Neuronal stem cell (in vitro differentiated cells): ENCODE measurements around the gene MTPN.

ENCODE experiments used
- DNase-seq: peaks from one replicate; pipeline ENCODE4 v3.0.0-alpha.2; 2013; ENCODE audit warnings: low spot score
- H2AFZ ChIP-seq: one replicate; pipeline ENCODE4 v1.6.1; 2013; ENCODE audit warnings: mild to moderate bottlenecking, low read length, inconsistent platforms
- H2AK5ac ChIP-seq: 2 replicates; pipeline ENCODE4 v1.6.1; 2013; ENCODE audit warnings: low read depth, mild to moderate bottlenecking, inconsistent platforms, low read length, moderate library complexity, mixed read lengths
- H2BK120ac ChIP-seq: 2 replicates; pipeline ENCODE4 v1.6.1; 2013; ENCODE audit warnings: low read depth, mild to moderate bottlenecking, inconsistent platforms, low read length, moderate library complexity, mixed read lengths
- H2BK12ac ChIP-seq: one replicate; pipeline ENCODE4 v1.6.1; 2013; ENCODE audit warnings: low read length, inconsistent platforms
- H2BK15ac ChIP-seq: 2 replicates; pipeline ENCODE4 v1.6.1; 2013; ENCODE audit warnings: mild to moderate bottlenecking, low read length, inconsistent platforms, mixed read lengths
- H2BK5ac ChIP-seq: one replicate; pipeline ENCODE4 v1.6.1; 2013; ENCODE audit warnings: inconsistent platforms, mild to moderate bottlenecking, low read length, moderate library complexity
- H3K14ac ChIP-seq: one replicate; pipeline ENCODE4 v1.6.1; 2013; ENCODE audit warnings: low read length, inconsistent platforms
- H3K18ac ChIP-seq: 2 replicates; pipeline ENCODE4 v1.6.1; 2013; ENCODE audit warnings: low read length, inconsistent platforms
- H3K23ac ChIP-seq: 2 replicates; pipeline ENCODE4 v1.6.1; 2013; ENCODE audit warnings: low read depth, mild to moderate bottlenecking, mixed read lengths, low read length, inconsistent platforms; ENCODE audit not compliant: poor library complexity
- H3K27ac ChIP-seq: replicated peaks from 3 replicates; pipeline ENCODE4 v1.5.1; 2013; ENCODE audit warnings: low read length, inconsistent platforms
- H3K27me3 ChIP-seq, 3 experiments: 2 replicates each; pipeline ENCODE4 v1.6.1; 2013; ENCODE audit warnings: low read length in 3 of 3, mild to moderate bottlenecking in 2 of 3, inconsistent platforms in 1 of 3, low read depth in 1 of 3, mixed read lengths in 1 of 3, moderate library complexity in 1 of 3; ENCODE audit not compliant: control insufficient read depth in 3 of 3, insufficient read depth in 3 of 3
- H3K36me3 ChIP-seq, 2 donors: replicated peaks in 1 of 2; 2 replicates each; pipeline ENCODE4 v1.6.1; 2013; ENCODE audit warnings: low read length in 2 of 2; ENCODE audit not compliant: control insufficient read depth in 2 of 2, insufficient read depth in 2 of 2
- H3K4ac ChIP-seq: 2 replicates; pipeline ENCODE4 v1.6.1; 2013; ENCODE audit warnings: inconsistent platforms, mild to moderate bottlenecking, low read length, moderate library complexity
- H3K4me1 ChIP-seq, 2 donors: 1 replicate in 1 of 2; 2 replicates in 1 of 2; pipeline ENCODE4 v1.6.1; 2013; ENCODE audit warnings: low read length in 2 of 2, low read depth in 1 of 2; ENCODE audit not compliant: control insufficient read depth in 2 of 2, insufficient read depth in 1 of 2
- H3K4me2 ChIP-seq: one replicate; pipeline ENCODE4 v1.6.1; 2013; ENCODE audit warnings: mild to moderate bottlenecking, low read length, inconsistent platforms; ENCODE audit not compliant: insufficient read depth, poor library complexity, severe bottlenecking
- H3K4me3 ChIP-seq, 2 donors: 2 replicates each; pipeline ENCODE4 v1.5.1; 2013; ENCODE audit warnings: low read length in 2 of 2, mild to moderate bottlenecking in 2 of 2, inconsistent platforms in 1 of 2, moderate library complexity in 1 of 2
- H3K79me1 ChIP-seq: one replicate; pipeline ENCODE4 v1.6.1; 2013; ENCODE audit warnings: low read depth, mild to moderate bottlenecking, inconsistent platforms, low read length, moderate library complexity
- H3K9ac ChIP-seq: one replicate; pipeline ENCODE4 v1.6.1; 2013; ENCODE audit warnings: mild to moderate bottlenecking, low read depth, low read length, inconsistent platforms; ENCODE audit not compliant: poor library complexity
- H3K9me3 ChIP-seq, 2 donors: replicated peaks in 1 of 2; 2 replicates each; pipeline versions ENCODE3 to v1.6.1; 2013; ENCODE audit warnings: low read length in 2 of 2, mild to moderate bottlenecking in 2 of 2, inconsistent platforms in 1 of 2, low read depth in 1 of 2, mixed read lengths in 1 of 2, moderate library complexity in 1 of 2; ENCODE audit not compliant: control insufficient read depth in 2 of 2, insufficient read depth in 1 of 2
- H4K8ac ChIP-seq: one replicate; pipeline ENCODE4 v1.6.1; 2013; ENCODE audit warnings: low read depth, mild to moderate bottlenecking, inconsistent platforms, low read length, moderate library complexity
- H4K91ac ChIP-seq: one replicate; pipeline ENCODE4 v1.6.1; 2013; ENCODE audit warnings: low read length, low read depth, mild to moderate bottlenecking, inconsistent platforms; ENCODE audit not compliant: poor library complexity
- WGBS, 2 donors: extraction: QIAGEN DNeasy Blood & Tissue Kit; methylation state at CpG; one replicate each; pipeline ENCODE4 v1.1.7; 2013; ENCODE audit warnings: missing lambda C conversion rate in 2 of 2, mixed read lengths in 1 of 2; ENCODE audit not compliant: insufficient read length in 2 of 2, insufficient replicate concordance in 1 of 2; ENCODE audit errors: extremely low coverage in 2 of 2; 5-methylcytosine and 5-hydroxymethylcytosine counted together

The MTPN gene

DNA sequence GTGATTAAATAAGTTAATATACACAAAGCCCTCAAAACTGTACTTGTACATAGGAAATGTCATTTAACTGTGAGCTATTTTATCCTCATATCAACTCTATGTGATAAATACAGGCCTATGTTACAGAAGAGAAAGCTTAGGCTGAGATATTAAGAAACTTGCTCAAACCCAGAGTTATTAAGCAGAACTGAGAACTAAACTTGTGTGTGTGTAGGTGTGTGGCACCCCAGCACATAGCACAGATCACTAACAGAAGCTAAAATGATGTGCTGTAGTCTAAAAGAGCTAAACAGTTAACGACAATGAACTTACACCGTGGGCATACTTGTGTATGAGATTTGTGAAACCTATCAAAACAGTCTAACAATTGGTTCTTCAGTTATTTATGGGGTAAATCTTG, 34.5 kb downstream of the MTPN start:
- Histone ChIP-seq H2AK5ac (no peak overlapping the region), H2BK120ac (no peak overlapping the region), H2BK12ac (no peak overlapping the region), H3K4me2 (no peak overlapping the region), H3K36me3 (peaks cover 1 to 35% of the 10 kb centered on the region in 2 donors), H3K4me3 (no peak overlapping the region), H3K4me1 (no peaks in the 10 kb centered on the region), H3K79me1 (no peaks in the 10 kb centered on the region), H2BK15ac (no peak overlapping the region), H3K18ac (no peak overlapping the region), H3K23ac (no peak overlapping the region), H4K91ac (no peak overlapping the region), H4K8ac (no peak overlapping the region), H2BK5ac (no peak overlapping the region), H3K14ac (no peak overlapping the region), H3K27me3 (no peaks in the 10 kb centered on the region), H3K9ac (no peak overlapping the region), H3K27ac (no peak overlapping the region), H3K9me3 (no peaks in the 10 kb centered on the region), H2AFZ (no peak overlapping the region), H3K4ac (no peak overlapping the region)
- DNase-seq: no peak
- WGBS, 2 donors: no CpG with 5 or more reads among the region's 2 CpGs

DNA sequence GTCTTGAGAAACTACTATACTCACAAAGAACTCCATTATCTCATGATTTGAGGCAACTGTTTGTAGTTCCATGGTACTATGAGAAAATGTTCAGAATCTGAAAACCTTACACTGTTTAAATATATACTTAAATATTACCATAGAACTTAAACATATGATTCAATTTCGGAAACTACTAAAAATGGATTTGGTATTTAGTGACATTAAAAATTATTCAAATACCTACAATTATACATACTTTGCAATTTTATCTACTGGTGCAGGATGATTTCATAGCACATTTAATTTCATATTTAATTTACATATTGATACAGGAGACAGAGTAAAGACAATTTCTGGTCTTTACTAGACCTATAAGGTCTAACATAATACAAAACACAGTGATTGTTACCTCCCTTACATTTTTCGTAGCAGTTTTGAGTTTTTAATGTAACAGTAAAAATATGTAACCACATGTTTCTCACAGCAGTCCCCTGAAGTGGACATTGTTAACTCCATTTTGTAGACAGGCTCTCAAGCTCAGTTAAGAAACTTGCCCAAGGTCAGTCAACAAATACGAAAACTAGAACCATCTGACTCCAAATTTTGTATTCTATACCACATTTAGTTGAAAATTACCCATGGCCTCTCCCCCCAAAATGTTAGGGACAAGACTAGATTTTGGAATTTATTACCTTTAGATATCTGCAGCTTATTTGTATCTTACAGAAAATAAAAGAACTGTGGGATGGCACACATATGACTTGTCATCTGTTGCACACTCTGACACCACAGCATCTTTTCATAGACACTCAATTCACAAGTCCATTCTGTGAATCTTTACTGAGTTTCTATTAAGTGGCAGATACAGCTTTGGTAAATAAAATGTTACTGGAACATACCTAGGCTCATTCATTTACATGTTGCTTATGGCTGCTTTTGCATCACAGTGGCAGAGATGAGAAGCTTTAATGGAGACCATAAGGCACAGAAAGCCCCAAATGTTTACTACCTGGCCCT, 36.8 kb downstream of the MTPN start:
- Histone ChIP-seq H3K9ac (no peak overlapping the region), H4K91ac (no peak overlapping the region), H2BK5ac (no peak overlapping the region), H2AFZ (no peak overlapping the region), H3K14ac (no peak overlapping the region), H3K4me2 (no peak overlapping the region), H2BK120ac (no peak overlapping the region), H2AK5ac (no peak overlapping the region), H3K4me3 (no peak overlapping the region), H3K4ac (no peak overlapping the region), H3K23ac (no peak overlapping the region), H3K27me3 (no peaks in the 10 kb centered on the region), H3K27ac (no peak overlapping the region), H3K36me3 (peaks cover 0 to 13% of the 10 kb centered on the region in 2 donors), H3K4me1 (no peaks in the 10 kb centered on the region), H3K18ac (no peak overlapping the region), H4K8ac (no peak overlapping the region), H3K79me1 (no peaks in the 10 kb centered on the region), H3K9me3 (no peaks in the 10 kb centered on the region), H2BK15ac (no peak overlapping the region), H2BK12ac (no peak overlapping the region)
- no CpG with 5 or more reads among the region's 3 CpGs for WGBS, 2 donors
- DNase-seq: no peak

DNA sequence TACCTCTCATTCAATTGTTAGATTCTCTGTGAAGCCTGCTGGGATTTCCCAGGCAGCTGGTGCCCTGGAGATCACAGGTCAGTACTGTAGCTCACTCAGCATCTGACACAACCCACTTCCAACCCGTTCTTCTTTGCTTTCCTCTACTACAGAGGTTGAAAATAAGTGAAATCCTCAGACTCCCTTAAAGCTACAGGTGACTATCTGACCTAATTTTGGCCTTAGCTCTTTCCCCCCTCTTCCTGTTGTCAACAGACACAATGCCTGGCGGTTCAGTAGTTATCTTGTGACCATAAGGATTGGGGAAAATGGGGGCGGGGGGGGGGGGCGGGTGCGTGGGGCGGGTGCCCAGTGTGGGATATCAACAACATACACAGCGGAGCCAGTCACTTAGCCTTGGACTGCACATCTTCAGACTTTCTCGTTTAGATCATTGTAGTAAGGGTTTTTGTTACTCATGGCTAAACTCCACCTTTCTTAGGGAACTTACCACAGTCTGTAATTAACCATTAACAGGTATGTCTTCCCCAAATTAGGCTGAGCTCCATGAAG, 37.8 kb downstream of the MTPN start:
- Histone ChIP-seq H2AFZ (no peak overlapping the region), H3K4ac (no peak overlapping the region), H3K23ac (no peak overlapping the region), H3K9ac (no peak overlapping the region), H2BK120ac (no peak overlapping the region), H2AK5ac (no peak overlapping the region), H2BK15ac (no peak overlapping the region), H3K4me3 (no peak overlapping the region), H4K91ac (no peak overlapping the region), H3K79me1 (no peaks in the 10 kb centered on the region), H3K27me3 (no peaks in the 10 kb centered on the region), H2BK5ac (no peak overlapping the region), H3K18ac (no peak overlapping the region), H3K9me3 (no peaks in the 10 kb centered on the region), H3K27ac (no peak overlapping the region), H2BK12ac (no peak overlapping the region), H3K4me1 (no peaks in the 10 kb centered on the region), H3K14ac (no peak overlapping the region), H4K8ac (no peak overlapping the region), H3K4me2 (no peak overlapping the region), H3K36me3 (peaks cover 0 to 5% of the 10 kb centered on the region in 2 donors)
- no peak for DNase-seq
- no CpG with 5 or more reads among the region's 8 CpGs for WGBS, 2 donors

DNA sequence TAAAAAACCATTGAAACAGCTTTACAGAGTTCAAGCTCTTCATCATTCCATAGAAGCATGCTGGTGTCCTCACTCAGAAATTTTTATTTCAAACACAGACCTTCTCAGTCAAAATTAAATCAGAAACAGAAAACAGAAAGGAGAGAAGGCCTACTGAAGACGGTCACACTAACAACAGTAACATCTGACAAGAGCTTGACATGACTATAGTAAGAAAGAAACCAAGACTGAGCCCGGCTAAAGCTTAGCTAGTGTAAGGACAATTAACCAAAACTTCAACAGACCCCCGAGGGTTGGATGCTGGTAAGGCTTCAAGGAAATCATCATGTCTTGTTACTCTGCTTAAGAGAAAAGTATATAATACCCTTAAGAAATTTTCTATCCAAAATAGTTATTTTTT, 38.6 kb downstream of the MTPN start:
- no peak overlapping the region for H3K4ac ChIP-seq
- no peak overlapping the region for H2BK120ac ChIP-seq
- no peak overlapping the region for H2BK12ac ChIP-seq
- no peaks in the 10 kb centered on the region for H3K27me3 ChIP-seq
- no peak for DNase-seq
- no peaks in the 10 kb centered on the region for H3K9me3 ChIP-seq
- no peak overlapping the region for H3K14ac ChIP-seq
- no peak overlapping the region for H3K27ac ChIP-seq
- no peak overlapping the region for H3K4me2 ChIP-seq
- no peak overlapping the region for H3K4me3 ChIP-seq
- H3K18ac ChIP-seq: no peak overlapping the region
- H2BK5ac ChIP-seq: no peak overlapping the region
- no peak overlapping the region for H2BK15ac ChIP-seq
- no peak overlapping the region for H4K91ac ChIP-seq
- H3K79me1 ChIP-seq: no peaks in the 10 kb centered on the region
- WGBS, 2 donors: no CpG with 5 or more reads among the region's 3 CpGs
- H3K9ac ChIP-seq: no peak overlapping the region
- no peak overlapping the region for H4K8ac ChIP-seq
- no peak overlapping the region for H3K23ac ChIP-seq
- no peak overlapping the region for H2AFZ ChIP-seq
- H3K4me1 ChIP-seq: no peaks in the 10 kb centered on the region
- no peak overlapping the region for H2AK5ac ChIP-seq
- H3K36me3 ChIP-seq: peaks cover 0 to 5% of the 10 kb centered on the region in 2 donors
